Ovary (tissue), 3 donors: ENCODE data around the gene GAREM2.

Source experiments
- CTCF ChIP-seq, 3 donors: fragments of 450-650 bp in 2 of 3; fragments of 200-600 bp in 1 of 3; IDR thresholded peaks; one replicate each; pipeline versions ENCODE4 v1.5.1 to v1.8.0; 2016 to 2022; ENCODE audit warnings: antibody characterized with exemption in 3 of 3, mild to moderate bottlenecking in 1 of 3
- EP300 ChIP-seq: sonication (generic); formaldehyde crosslinking; IDR thresholded peaks from one replicate; pipeline ENCODE4 v1.6.1; 2017; ENCODE audit warnings: antibody characterized with exemption
- donor health status: DM: no; HTN: no; CAD: no.

GRCh38 chr2:26230806-26231205 lies 57.9 kb downstream of the GAREM2 start:
- no peak for TF ChIP-seq CTCF (IDR thresholded peaks at IDR 0.05)
- TF ChIP-seq EP300, result no peak
